Muscle layer of colon (tissue), 2 donors: ENCODE results near the gene RPS2.

Source experiments
- H3K27ac ChIP-seq: one replicate; pipeline ENCODE4 v1.7.0; 2013; ENCODE audit warnings: low read depth, mild to moderate bottlenecking, low read length, moderate library complexity
- H3K27me3 ChIP-seq, 2 donors: one replicate each; pipeline ENCODE4 v1.7.0; 2013; ENCODE audit warnings: low read length in 2 of 2, mild to moderate bottlenecking in 2 of 2; ENCODE audit not compliant: insufficient read depth in 2 of 2, control insufficient read depth in 1 of 2
- H3K36me3 ChIP-seq: one replicate; pipeline ENCODE4 v1.7.0; 2013; ENCODE audit warnings: mild to moderate bottlenecking, low read length; ENCODE audit not compliant: insufficient read depth
- H3K4me1 ChIP-seq: one replicate; pipeline ENCODE4 v1.7.0; 2013; ENCODE audit warnings: mild to moderate bottlenecking, low read length; ENCODE audit not compliant: insufficient read depth
- H3K4me3 ChIP-seq, 2 donors: one replicate each; pipeline ENCODE4 v1.7.0; 2013; ENCODE audit warnings: low read length in 2 of 2, low read depth in 1 of 2, mild to moderate bottlenecking in 1 of 2, moderate library complexity in 1 of 2
- H3K9ac ChIP-seq: one replicate; pipeline ENCODE4 v1.7.0; 2013; ENCODE audit warnings: low read length
- H3K9me3 ChIP-seq: one replicate; pipeline ENCODE4 v1.7.0; 2013; ENCODE audit warnings: mild to moderate bottlenecking, low read length
- donor health status: abdominal sarcoma.
- donor health status: Adenocarcinoma of cecum.

RPS2 gene

GRCh38 chr16:1997494-1998359 is 33.1 kb upstream of the RPS2 start:
- H3K27ac ChIP-seq: no peak overlapping the region
- no peak overlapping the region for H3K4me3 ChIP-seq
- H3K9me3 ChIP-seq: no peaks in the 10 kb centered on the region
- peaks cover 10% of the 10 kb centered on the region for H3K4me1 ChIP-seq
- peaks cover 0 to 7% of the 10 kb centered on the region in 2 donors for H3K27me3 ChIP-seq
- H3K36me3 ChIP-seq: peaks cover 36% of the 10 kb centered on the region
- H3K9ac ChIP-seq: no peak overlapping the region

- H3K36me3 ChIP-seq: peaks cover 6% of the 10 kb centered on the region
- H3K9me3 ChIP-seq: no peaks in the 10 kb centered on the region
- peaks cover 20% of the 10 kb centered on the region for H3K4me1 ChIP-seq
- H3K27ac ChIP-seq: no peak overlapping the region
- H3K27me3 ChIP-seq: peaks cover 23 to 39% of the 10 kb centered on the region in 2 donors
- H3K9ac ChIP-seq: no peak overlapping the region
- H3K4me3 ChIP-seq: no peak overlapping the region
These were observed 29.1 kb upstream of the RPS2 start for GRCh38 chr16:1993731-1994131.

DNA sequence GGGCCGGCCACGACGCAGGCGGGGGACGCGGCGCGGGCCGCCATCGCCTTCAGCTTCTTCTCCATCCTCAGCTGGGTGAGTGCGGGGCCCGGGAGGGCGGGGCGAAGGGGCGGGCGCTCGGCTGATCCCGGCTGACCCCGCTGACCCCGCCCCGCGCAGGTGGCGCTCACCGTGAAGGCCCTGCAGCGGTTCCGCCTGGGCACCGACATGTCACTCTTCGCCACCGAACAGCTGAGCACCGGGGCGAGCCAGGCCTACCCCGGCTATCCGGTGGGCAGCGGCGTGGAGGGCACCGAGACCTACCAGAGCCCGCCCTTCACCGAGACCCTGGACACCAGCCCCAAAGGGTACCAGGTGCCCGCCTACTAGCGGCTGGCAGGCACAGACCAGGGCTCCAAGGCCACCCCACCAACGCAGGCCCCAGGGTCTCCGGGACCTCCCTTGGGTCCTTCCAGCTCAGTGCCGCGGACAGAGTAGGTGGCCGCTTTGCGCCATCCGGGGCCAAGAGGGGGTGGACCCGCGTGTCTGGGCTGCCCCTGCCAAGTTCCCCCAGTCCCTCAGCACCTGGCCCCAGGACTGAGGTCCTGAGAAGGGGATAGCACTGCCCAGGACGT is 28.2 kb upstream of the RPS2 start:
- H3K36me3 ChIP-seq: peaks cover 6% of the 10 kb centered on the region
- no peak overlapping the region for H3K27ac ChIP-seq
- peaks cover 20% of the 10 kb centered on the region for H3K4me1 ChIP-seq
- H3K27me3 ChIP-seq: peaks cover 26 to 42% of the 10 kb centered on the region in 2 donors
- H3K4me3 ChIP-seq: no peak overlapping the region
- H3K9me3 ChIP-seq: no peaks in the 10 kb centered on the region
- H3K9ac ChIP-seq: no peak overlapping the region

DNA sequence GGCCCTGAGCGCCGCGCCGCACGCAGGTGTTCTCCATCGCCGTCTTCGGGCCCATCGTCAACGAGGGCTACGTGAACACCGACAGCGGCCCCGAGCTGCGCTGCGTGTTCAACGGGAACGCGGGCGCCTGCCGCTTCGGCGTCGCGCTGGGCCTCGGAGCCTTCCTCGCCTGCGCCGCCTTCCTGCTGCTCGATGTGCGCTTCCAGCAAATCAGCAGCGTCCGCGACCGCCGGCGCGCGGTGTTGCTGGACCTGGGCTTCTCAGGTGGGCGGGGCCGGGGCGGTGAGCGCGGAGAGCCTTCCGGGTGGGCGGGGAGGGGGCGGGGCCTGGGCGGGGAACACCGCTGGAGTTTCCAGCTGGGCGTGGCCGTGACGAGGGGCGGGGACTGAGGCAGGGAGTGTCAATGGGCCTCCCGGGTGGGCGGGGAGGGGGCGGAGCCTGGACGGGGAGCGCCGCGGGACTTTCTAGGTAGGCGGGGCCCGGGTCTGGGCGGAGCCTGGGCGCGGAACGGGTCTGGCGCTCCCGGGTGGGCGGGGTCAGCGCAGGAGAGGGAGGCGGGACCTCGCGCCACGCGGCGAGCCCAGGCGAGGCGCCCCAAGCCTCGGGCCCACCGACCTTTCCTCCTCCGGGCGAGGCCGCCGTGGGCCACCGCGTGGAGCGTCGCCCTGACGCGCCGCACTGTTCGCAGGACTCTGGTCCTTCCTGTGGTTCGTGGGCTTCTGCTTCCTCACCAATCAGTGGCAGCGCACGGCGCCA is 27.5 kb upstream of the RPS2 start:
- Histone ChIP-seq H3K27ac (no peak overlapping the region), H3K9ac (no peak overlapping the region), H3K36me3 (peaks cover 5% of the 10 kb centered on the region), H3K9me3 (no peaks in the 10 kb centered on the region), H3K4me3 (peak overlapping the region in 1 of 2 donors; percentile 32), H3K4me1 (peaks cover 17% of the 10 kb centered on the region), H3K27me3 (peaks cover 26 to 42% of the 10 kb centered on the region in 2 donors)

GRCh38 chr16:1991588-1991947 is 26.9 kb upstream of the RPS2 start:
- H3K9me3 ChIP-seq: no peaks in the 10 kb centered on the region
- H3K4me3 ChIP-seq: peak overlapping the region in 1 of 2 donors; percentile 32
- H3K4me1 ChIP-seq: peaks cover 11% of the 10 kb centered on the region
- H3K27ac ChIP-seq: no peak overlapping the region
- H3K27me3 ChIP-seq: peaks cover 26 to 42% of the 10 kb centered on the region in 2 donors
- peaks cover 5% of the 10 kb centered on the region for H3K36me3 ChIP-seq
- no peak overlapping the region for H3K9ac ChIP-seq

DNA sequence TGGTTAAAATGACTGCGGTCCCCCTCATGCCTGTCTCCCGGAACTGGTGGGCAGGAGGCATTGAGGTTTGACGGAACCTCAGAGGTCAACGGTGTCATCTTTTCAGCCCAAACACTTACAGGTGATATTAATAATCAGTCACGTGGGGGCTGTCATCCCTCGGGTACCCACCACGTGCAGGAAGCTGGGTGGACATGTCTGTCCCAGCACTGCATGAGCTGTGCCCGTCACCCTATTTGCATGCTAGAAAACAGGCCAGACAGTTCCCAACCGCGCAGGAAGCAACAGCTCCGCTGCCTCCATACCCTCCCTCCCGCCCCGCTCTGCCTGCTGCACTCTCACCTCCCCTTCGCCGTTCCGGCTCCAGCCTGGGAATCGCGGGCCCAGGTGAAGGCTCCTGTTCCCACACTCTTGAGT is 26.5 kb upstream of the RPS2 start:
- Histone ChIP-seq H3K4me3 (peak overlapping the region in 1 of 2 donors; percentile 32), H3K9ac (no peak overlapping the region), H3K4me1 (peaks cover 11% of the 10 kb centered on the region), H3K9me3 (no peaks in the 10 kb centered on the region), H3K27ac (no peak overlapping the region), H3K36me3 (peaks cover 10% of the 10 kb centered on the region), H3K27me3 (peaks cover 26 to 42% of the 10 kb centered on the region in 2 donors)

DNA sequence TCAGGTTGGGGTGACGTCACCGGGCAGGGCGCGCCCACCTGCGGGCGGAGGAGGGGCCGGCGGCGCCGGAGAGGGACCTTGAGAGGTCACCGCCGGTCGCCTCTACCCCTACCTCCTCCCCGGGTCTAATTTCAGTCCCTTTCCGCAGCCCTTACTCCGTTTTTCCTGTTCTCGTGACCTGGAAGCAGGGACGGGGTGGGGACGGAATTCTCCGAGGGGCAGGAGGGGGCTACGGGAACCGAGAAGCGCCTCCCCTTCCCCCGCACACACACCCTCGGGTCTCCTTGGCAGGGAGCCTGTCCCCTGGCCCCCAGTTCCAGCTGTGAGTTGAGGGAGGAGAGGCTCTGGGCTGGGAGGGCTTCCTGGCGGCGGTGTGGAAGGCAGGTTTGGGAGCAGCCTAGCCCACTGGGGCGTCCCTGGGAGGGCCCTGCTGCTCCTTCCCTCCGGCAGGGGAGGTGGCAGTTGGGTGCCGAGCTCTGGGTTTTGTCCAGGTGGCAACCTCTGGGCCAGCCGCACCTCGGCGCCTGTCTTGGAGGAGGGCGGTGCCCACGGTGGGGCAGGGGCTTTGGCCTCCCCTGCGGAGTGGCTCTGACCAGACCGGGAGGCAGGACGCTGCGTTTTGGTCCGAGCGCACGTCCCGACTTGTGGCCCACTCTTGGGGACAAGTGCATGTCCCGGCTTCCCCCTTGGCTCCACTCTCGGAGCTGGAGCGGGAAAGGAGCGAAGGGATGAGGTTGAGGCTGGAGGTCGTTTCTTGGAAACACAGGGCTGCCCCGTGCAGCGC is 25.9 kb upstream of the RPS2 start:
- peaks cover 15% of the 10 kb centered on the region for H3K36me3 ChIP-seq
- no peak overlapping the region for H3K27ac ChIP-seq
- no peak overlapping the region for H3K9ac ChIP-seq
- H3K4me3 ChIP-seq: no peak overlapping the region
- peaks cover 26 to 42% of the 10 kb centered on the region in 2 donors for H3K27me3 ChIP-seq
- peaks cover 11% of the 10 kb centered on the region for H3K4me1 ChIP-seq
- H3K9me3 ChIP-seq: no peaks in the 10 kb centered on the region

- Histone ChIP-seq H3K4me3 (no peak overlapping the region), H3K4me1 (peaks cover 16% of the 10 kb centered on the region), H3K27ac (no peak overlapping the region), H3K9ac (no peak overlapping the region), H3K9me3 (no peaks in the 10 kb centered on the region), H3K36me3 (peaks cover 15% of the 10 kb centered on the region), H3K27me3 (peaks cover 26 to 42% of the 10 kb centered on the region in 2 donors)
These were observed 25.4 kb upstream of the RPS2 start for GRCh38 chr16:1990101-1990350.

- Histone ChIP-seq H3K9me3 (no peaks in the 10 kb centered on the region), H3K36me3 (peaks cover 15% of the 10 kb centered on the region), H3K4me3 (no peak within 1 kb of the TSS), H3K9ac (no peak within 1 kb of the TSS), H3K4me1 (peaks cover 20% of the 10 kb centered on the region), H3K27me3 (peaks cover 26 to 42% of the 10 kb centered on the region in 2 donors), H3K27ac (no peak within 1 kb of the TSS)
These were observed 24.8 kb upstream of the RPS2 start, which contains the start of gene SYNGR3 for GRCh38 chr16:1989209-1990100. SYNGR3 (plus strand) TSS chr16:1989970; CDS start chr16:1990103, 133 bp downstream.

GRCh38 chr16:1987198-1987597 is 22.6 kb upstream of the RPS2 start:
- H3K27ac ChIP-seq: no peak overlapping the region
- peaks cover 28 to 39% of the 10 kb centered on the region in 2 donors for H3K27me3 ChIP-seq
- H3K4me3 ChIP-seq: no peak overlapping the region
- peaks cover 15% of the 10 kb centered on the region for H3K36me3 ChIP-seq
- peaks cover 24% of the 10 kb centered on the region for H3K4me1 ChIP-seq
- H3K9ac ChIP-seq: no peak overlapping the region
- no peaks in the 10 kb centered on the region for H3K9me3 ChIP-seq
